Measurements from ENCODE around the gene HJURP.

The HJURP gene

DNA sequence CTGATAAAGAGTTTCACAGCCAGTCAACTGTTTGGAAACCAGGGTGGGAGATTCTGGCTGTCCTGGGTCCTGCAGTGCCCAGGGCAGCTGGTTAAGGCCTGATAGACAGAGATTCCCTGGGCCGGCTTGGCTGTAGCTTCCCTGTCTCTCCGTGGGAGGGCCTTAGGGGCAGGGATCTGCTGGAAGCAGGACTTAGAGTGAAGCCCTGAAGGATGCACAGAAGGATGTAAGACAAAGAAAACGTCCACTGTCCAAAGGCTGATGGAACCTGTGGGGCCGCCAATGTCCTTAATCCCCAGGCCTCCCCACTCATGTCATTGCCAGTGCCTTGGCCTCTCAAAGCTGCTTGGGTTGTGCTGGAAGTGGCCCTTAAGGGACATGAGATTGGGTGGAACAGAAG is 43.2 kb downstream of the HJURP start:
- TF ChIP-seq ZFP30 (CRISPR knock-in tag; IDR thresholded peaks at IDR 0.05) (no peak), SNAI2 (CRISPR knock-in tag; IDR thresholded peaks at IDR 0.05) (no peak), ESRRG (CRISPR knock-in tag; IDR thresholded peaks at IDR 0.05) (no peak), TCF4 (CRISPR knock-in tag; IDR thresholded peaks at IDR 0.05; ENCODE audit: borderline replicate concordance) (no peak), ZNF565 (CRISPR knock-in tag; conservative IDR thresholded peaks at IDR 0.05; ENCODE audit: low read depth) (no peak), CSDC2 (CRISPR knock-in tag; IDR thresholded peaks at IDR 0.05) (no peak), OSR1 (CRISPR knock-in tag; IDR thresholded peaks at IDR 0.05) (no peak), TOX (CRISPR knock-in tag; IDR thresholded peaks at IDR 0.05; ENCODE audit: borderline replicate concordance) (no peak), ISL1 (CRISPR knock-in tag; IDR thresholded peaks at IDR 0.05) (no peak), GLIS3 (CRISPR knock-in tag; IDR thresholded peaks at IDR 0.05) (no peak), ARNTL (CRISPR knock-in tag; IDR thresholded peaks at IDR 0.05; ENCODE audit: borderline replicate concordance, low read depth) (no peak), ZFP3 (CRISPR knock-in tag; IDR thresholded peaks at IDR 0.05) (no peak)
- TF ChIP-seq, protein P1, sequence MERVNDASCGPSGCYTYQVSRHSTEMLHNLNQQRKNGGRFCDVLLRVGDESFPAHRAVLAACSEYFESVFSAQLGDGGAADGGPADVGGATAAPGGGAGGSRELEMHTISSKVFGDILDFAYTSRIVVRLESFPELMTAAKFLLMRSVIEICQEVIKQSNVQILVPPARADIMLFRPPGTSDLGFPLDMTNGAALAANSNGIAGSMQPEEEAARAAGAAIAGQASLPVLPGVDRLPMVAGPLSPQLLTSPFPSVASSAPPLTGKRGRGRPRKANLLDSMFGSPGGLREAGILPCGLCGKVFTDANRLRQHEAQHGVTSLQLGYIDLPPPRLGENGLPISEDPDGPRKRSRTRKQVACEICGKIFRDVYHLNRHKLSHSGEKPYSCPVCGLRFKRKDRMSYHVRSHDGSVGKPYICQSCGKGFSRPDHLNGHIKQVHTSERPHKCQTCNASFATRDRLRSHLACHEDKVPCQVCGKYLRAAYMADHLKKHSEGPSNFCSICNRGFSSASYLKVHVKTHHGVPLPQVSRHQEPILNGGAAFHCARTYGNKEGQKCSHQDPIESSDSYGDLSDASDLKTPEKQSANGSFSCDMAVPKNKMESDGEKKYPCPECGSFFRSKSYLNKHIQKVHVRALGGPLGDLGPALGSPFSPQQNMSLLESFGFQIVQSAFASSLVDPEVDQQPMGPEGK (CRISPR knock-in tag; IDR thresholded peaks at IDR 0.05; ENCODE audit: borderline replicate concordance), result no peak
- TF ChIP-seq, protein P2, sequence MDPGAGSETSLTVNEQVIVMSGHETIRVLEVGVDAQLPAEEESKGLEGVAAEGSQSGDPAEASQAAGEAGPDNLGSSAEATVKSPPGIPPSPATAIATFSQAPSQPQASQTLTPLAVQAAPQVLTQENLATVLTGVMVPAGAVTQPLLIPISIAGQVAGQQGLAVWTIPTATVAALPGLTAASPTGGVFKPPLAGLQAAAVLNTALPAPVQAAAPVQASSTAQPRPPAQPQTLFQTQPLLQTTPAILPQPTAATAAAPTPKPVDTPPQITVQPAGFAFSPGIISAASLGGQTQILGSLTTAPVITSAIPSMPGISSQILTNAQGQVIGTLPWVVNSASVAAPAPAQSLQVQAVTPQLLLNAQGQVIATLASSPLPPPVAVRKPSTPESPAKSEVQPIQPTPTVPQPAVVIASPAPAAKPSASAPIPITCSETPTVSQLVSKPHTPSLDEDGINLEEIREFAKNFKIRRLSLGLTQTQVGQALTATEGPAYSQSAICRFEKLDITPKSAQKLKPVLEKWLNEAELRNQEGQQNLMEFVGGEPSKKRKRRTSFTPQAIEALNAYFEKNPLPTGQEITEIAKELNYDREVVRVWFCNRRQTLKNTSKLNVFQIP (CRISPR knock-in tag; IDR thresholded peaks at IDR 0.05; ENCODE audit: borderline replicate concordance, low read depth), result no peak
- TF ChIP-seq, protein P3, sequence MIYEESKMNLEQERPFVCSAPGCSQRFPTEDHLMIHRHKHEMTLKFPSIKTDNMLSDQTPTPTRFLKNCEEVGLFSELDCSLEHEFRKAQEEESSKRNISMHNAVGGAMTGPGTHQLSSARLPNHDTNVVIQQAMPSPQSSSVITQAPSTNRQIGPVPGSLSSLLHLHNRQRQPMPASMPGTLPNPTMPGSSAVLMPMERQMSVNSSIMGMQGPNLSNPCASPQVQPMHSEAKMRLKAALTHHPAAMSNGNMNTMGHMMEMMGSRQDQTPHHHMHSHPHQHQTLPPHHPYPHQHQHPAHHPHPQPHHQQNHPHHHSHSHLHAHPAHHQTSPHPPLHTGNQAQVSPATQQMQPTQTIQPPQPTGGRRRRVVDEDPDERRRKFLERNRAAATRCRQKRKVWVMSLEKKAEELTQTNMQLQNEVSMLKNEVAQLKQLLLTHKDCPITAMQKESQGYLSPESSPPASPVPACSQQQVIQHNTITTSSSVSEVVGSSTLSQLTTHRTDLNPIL (CRISPR knock-in tag; IDR thresholded peaks at IDR 0.05; ENCODE audit: low read depth), result no peak
- no peak for ATAC-seq

DNA sequence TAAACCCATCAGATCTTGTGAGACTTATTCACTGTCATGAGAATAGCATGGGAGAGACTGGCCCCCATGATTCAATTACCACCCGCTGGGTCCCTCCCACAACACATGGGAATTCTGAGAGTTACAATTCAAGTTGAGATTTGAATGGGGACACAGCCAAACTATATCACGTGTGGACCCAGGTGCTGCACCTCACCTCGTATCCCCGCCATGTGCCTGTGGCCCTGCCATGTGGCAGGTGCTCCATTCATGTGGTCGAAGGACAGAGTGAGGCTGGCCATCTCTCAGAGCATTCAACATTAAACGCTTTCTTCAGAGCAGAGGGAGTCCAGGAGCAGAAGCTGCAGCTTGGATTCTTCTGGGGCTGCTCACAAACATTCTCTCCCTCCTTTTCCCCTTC is 44.0 kb downstream of the HJURP start:
- no peak for ATAC-seq
- TF ChIP-seq CSDC2 (CRISPR knock-in tag; IDR thresholded peaks at IDR 0.05) (no peak), ZFP3 (CRISPR knock-in tag; IDR thresholded peaks at IDR 0.05) (no peak), ISL1 (CRISPR knock-in tag; IDR thresholded peaks at IDR 0.05) (no peak), TOX (CRISPR knock-in tag; IDR thresholded peaks at IDR 0.05; ENCODE audit: borderline replicate concordance) (no peak), ZC3H10 (CRISPR knock-in tag; IDR thresholded peaks at IDR 0.05) (no peak), ZNF8 (CRISPR knock-in tag; IDR thresholded peaks at IDR 0.05) (no peak), ZFP30 (CRISPR knock-in tag; IDR thresholded peaks at IDR 0.05) (no peak)

DNA sequence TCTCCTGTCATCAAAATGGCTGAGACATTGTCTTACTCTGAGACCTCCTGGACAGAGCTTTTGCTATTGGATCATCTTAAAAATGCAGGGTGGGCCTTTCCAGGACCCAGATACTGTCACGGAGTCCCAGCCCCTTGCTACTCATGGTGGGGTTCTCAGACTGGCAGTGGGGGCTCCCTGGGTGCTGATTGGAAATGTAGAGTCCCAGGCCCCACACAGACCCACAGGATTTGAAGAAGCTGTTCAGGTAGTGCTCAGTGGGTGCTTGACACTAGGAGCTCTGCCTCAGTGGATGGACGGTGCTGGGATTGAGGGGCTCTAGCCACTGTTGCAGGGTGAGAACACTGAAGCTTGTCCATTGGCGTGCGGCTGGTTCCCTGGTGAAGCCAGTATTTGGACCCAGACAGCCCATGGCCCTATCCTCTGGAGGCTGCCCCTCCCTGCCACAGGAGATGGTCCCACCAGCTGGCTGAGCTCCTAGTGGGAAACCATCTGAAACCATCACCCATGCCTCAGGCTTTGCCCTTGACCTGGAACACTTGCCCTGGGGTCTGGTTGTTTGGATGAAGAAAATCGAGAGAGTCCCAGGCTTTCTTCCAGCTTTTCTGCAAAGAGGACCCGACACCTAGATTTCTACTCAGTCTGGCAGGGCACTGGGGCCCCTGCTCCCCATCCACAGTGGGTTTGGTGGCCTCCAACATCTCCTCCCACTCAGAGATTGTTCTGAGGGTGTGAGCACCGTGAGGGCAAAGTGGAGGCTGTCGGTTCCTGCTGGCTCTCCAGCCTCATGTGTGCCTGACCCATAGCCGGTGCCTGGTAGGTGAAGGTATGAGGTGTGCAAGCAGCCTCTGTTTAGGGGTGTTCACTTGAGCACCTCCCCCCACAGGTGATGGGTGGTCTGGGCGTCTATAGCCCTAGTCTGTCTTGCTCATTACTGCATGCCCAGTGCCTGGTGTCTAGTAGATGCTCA is 46.1 kb downstream of the HJURP start:
- no peak for TF ChIP-seq ZNF8 (CRISPR knock-in tag; IDR thresholded peaks at IDR 0.05)
- ATAC-seq, result no peak

DNA sequence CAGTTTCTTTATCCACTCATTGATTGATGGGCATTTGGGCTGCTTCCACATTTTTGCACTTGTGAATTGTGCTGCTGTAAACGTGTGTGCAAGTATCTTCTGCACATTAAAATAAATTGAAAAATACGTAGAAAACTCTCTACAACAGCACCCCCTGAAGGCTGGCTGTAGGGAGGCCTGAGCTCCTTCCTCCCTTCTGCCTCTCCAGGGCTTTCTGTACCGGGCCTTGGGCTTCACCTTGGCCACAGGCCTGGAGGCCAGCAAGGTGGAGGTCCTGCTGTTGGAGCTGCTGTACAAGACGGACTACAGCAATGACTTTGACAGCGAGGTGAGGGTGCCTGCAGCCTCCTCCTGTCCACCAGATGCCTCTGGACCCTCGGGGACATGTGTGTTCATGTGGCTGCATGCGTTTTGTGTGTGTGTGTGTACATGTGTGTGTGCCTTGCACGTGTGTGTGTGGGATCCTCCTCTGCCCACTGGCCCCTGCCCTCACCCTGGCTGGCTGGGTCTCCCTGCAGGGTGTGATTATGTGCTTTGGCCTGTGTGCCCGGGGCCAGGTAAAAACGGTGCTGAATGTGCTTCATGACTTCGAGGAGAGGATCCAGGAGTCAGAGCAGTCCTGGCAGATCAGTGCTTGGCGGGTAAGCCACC is 47.0 kb downstream of the HJURP start:
- ATAC-seq, result no peak
- no peak for TF ChIP-seq TCF4 (CRISPR knock-in tag; IDR thresholded peaks at IDR 0.05; ENCODE audit: borderline replicate concordance)
- no peak for TF ChIP-seq GLIS3 (CRISPR knock-in tag; IDR thresholded peaks at IDR 0.05)
- TF ChIP-seq, protein P3 (CRISPR knock-in tag; IDR thresholded peaks at IDR 0.05; ENCODE audit: low read depth), result no peak
- TF ChIP-seq ZFP3 (CRISPR knock-in tag; IDR thresholded peaks at IDR 0.05), result no peak
- TF ChIP-seq, protein P1 (CRISPR knock-in tag; IDR thresholded peaks at IDR 0.05; ENCODE audit: borderline replicate concordance), result no peak
- TF ChIP-seq, protein P2 (CRISPR knock-in tag; IDR thresholded peaks at IDR 0.05; ENCODE audit: borderline replicate concordance, low read depth), result no peak
- TF ChIP-seq, protein P4, sequence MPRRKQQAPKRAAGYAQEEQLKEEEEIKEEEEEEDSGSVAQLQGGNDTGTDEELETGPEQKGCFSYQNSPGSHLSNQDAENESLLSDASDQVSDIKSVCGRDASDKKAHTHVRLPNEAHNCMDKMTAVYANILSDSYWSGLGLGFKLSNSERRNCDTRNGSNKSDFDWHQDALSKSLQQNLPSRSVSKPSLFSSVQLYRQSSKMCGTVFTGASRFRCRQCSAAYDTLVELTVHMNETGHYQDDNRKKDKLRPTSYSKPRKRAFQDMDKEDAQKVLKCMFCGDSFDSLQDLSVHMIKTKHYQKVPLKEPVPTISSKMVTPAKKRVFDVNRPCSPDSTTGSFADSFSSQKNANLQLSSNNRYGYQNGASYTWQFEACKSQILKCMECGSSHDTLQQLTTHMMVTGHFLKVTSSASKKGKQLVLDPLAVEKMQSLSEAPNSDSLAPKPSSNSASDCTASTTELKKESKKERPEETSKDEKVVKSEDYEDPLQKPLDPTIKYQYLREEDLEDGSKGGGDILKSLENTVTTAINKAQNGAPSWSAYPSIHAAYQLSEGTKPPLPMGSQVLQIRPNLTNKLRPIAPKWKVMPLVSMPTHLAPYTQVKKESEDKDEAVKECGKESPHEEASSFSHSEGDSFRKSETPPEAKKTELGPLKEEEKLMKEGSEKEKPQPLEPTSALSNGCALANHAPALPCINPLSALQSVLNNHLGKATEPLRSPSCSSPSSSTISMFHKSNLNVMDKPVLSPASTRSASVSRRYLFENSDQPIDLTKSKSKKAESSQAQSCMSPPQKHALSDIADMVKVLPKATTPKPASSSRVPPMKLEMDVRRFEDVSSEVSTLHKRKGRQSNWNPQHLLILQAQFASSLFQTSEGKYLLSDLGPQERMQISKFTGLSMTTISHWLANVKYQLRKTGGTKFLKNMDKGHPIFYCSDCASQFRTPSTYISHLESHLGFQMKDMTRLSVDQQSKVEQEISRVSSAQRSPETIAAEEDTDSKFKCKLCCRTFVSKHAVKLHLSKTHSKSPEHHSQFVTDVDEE (CRISPR knock-in tag; IDR thresholded peaks at IDR 0.05), result no peak
- no peak for TF ChIP-seq ZNF70 (CRISPR knock-in tag; IDR thresholded peaks at IDR 0.05)
- no peak for TF ChIP-seq PPARA (CRISPR knock-in tag; IDR thresholded peaks at IDR 0.05; ENCODE audit: borderline replicate concordance)
- no peak for TF ChIP-seq RARB (CRISPR knock-in tag; IDR thresholded peaks at IDR 0.05)
- TF ChIP-seq ESRRG (CRISPR knock-in tag; IDR thresholded peaks at IDR 0.05), result no peak

Data from SK-N-SH treated with all-trans-retinoic acid at 6 μM for 48 hours (cell line).